H1 (cell line): Measurements from ENCODE around the gene GPRIN3. TPM values are rescaled to one million over a fixed set of nuclear protein-coding genes. Genes with fewer than 3 reads are reported as not detected.

Experiments used
- CTCF ChIA-PET: fragments of 300-600 bp; sonication (Branson Sonifier 250); formaldehyde crosslinking; loops from one replicate; lab custom pipeline; 2021; ENCODE audit not compliant: partially characterized antibody; lab: Charles Lee
- POLR2A ChIA-PET: fragments of 300-600 bp; sonication (Branson Sonifier 250); formaldehyde crosslinking; loops from one replicate; lab custom pipeline; 2021; ENCODE audit warnings: inconsistent platforms; ENCODE audit not compliant: partially characterized antibody; lab: Charles Lee
- DNase-seq, 2 experiments: peaks; one replicate each; pipeline versions ENCODE4 v3.0.0 to v3.0.0-alpha.2; 2010 to 2022; ENCODE audit warnings: low spot score in 2 of 2, low read depth in 1 of 2, mixed read lengths in 1 of 2
- FAIRE-seq: peaks from 2 replicates; lab custom pipeline; 2011; peaks lifted over from hg19 to GRCh38; lab: Jason Lieb, UNC
- H2AFZ ChIP-seq: 2 replicates; pipeline ENCODE4 v1.8.1; 2012; ENCODE audit warnings: low read length, inconsistent platforms
- H2AK5ac ChIP-seq: 2 replicates; pipeline ENCODE4 v1.6.1; 2013; ENCODE audit warnings: low read depth, low read length
- H2BK120ac ChIP-seq: replicated peaks from 2 replicates; pipeline ENCODE3; 2013; ENCODE audit warnings: low read depth, low read length, inconsistent platforms
- H2BK12ac ChIP-seq: 2 replicates; pipeline ENCODE4 v1.6.1; 2013; ENCODE audit warnings: low read depth, low read length
- H2BK15ac ChIP-seq: 2 replicates; pipeline ENCODE4 v1.6.1; 2013; ENCODE audit warnings: low read length
- H2BK20ac ChIP-seq: 2 replicates; pipeline ENCODE4 v1.6.1; 2013; ENCODE audit warnings: low read length
- H2BK5ac ChIP-seq: 2 replicates; pipeline ENCODE4 v1.6.1; 2013; ENCODE audit warnings: low read depth, low read length
- H3K14ac ChIP-seq: 2 replicates; pipeline ENCODE4 v1.6.1; 2013; ENCODE audit warnings: inconsistent platforms; ENCODE audit not compliant: insufficient read length
- H3K18ac ChIP-seq: 2 replicates; pipeline ENCODE4 v1.6.1; 2013; ENCODE audit warnings: low read length; ENCODE audit errors: extremely low read depth
- H3K23ac ChIP-seq: 2 replicates; pipeline ENCODE4 v1.6.1; 2013; ENCODE audit warnings: inconsistent platforms; ENCODE audit not compliant: insufficient read length
- H3K23me2 ChIP-seq: 2 replicates; pipeline ENCODE4 v1.6.1; 2013; ENCODE audit warnings: low read depth, low read length
- H3K27ac ChIP-seq: 2 replicates; pipeline ENCODE4 v1.6.1; 2011; ENCODE audit warnings: low read depth, low read length, inconsistent platforms
- H3K27me3 ChIP-seq, 4 experiments: replicated peaks in 1 of 4; 1 replicate in 1 of 4; 2 replicates in 3 of 4; pipeline versions ENCODE4 v1.6.1 to v1.8.1; 2011 to 2013; ENCODE audit warnings: low read length in 3 of 4, mild to moderate bottlenecking in 3 of 4, inconsistent platforms in 2 of 4, mixed read lengths in 2 of 4, moderate library complexity in 1 of 4; ENCODE audit not compliant: control insufficient read depth in 3 of 4, insufficient read depth in 3 of 4; ENCODE audit errors: extremely low read depth in 1 of 4
- H3K36me3 ChIP-seq, 4 experiments: 2 replicates each; pipeline versions ENCODE4 v1.6.1 to v1.8.1; 2011 to 2013; ENCODE audit warnings: mild to moderate bottlenecking in 4 of 4, low read length in 3 of 4, moderate library complexity in 2 of 4, control low read depth in 1 of 4, inconsistent platforms in 1 of 4; ENCODE audit not compliant: insufficient read depth in 4 of 4, control insufficient read depth in 2 of 4
- H3K4ac ChIP-seq: replicated peaks from 2 replicates; pipeline ENCODE3; 2013; ENCODE audit warnings: low read length, low read depth, mixed read lengths, inconsistent platforms; ENCODE audit not compliant: insufficient read length
- H3K4me1 ChIP-seq, 4 experiments: replicated peaks in 1 of 4; 1 replicate in 1 of 4; 2 replicates in 3 of 4; pipeline versions ENCODE4 v1.6.1 to v1.8.1; 2011 to 2013; ENCODE audit warnings: low read length in 3 of 4, inconsistent platforms in 2 of 4, mixed read lengths in 1 of 4; ENCODE audit not compliant: insufficient read depth in 4 of 4, control insufficient read depth in 3 of 4
- H3K4me2 ChIP-seq, 2 experiments: 2 replicates each; pipeline versions ENCODE4 v1.6.1 to v1.8.1; 2011 to 2013; ENCODE audit warnings: low read depth in 2 of 2, low read length in 2 of 2, control low read depth in 1 of 2, inconsistent platforms in 1 of 2, mild to moderate bottlenecking in 1 of 2; ENCODE audit not compliant: insufficient read depth in 1 of 2
- H3K4me3 ChIP-seq, 4 experiments: fragments of 200-600, 300-600 bp in 1 of 4; sonication (generic), shearing (Covaris generic), sonication (Bioruptor Twin) in 1 of 4; 2 replicates each; pipeline versions ENCODE4 v1.5.1 to v1.8.1; 2011 to 2016; ENCODE audit warnings: low read length in 4 of 4, low read depth in 3 of 4, control low read depth in 2 of 4, inconsistent platforms in 2 of 4, mild to moderate bottlenecking in 2 of 4, mixed read lengths in 1 of 4, moderate library complexity in 1 of 4; ENCODE audit not compliant: insufficient read depth in 2 of 4; ENCODE audit errors: extremely low read depth in 1 of 4
- H3K56ac ChIP-seq: replicated peaks from 2 replicates; pipeline ENCODE3; 2013; ENCODE audit warnings: low read depth, mild to moderate bottlenecking, mixed read lengths, low read length, inconsistent platforms; ENCODE audit not compliant: insufficient read length
- H3K79me1 ChIP-seq: 2 replicates; pipeline ENCODE4 v1.6.1; 2013; ENCODE audit warnings: low read depth, low read length, control low read depth
- H3K79me2 ChIP-seq, 2 experiments: 2 replicates each; pipeline versions ENCODE4 v1.6.1 to v1.8.1; 2012 to 2013; ENCODE audit warnings: low read length in 2 of 2, mild to moderate bottlenecking in 2 of 2, inconsistent platforms in 1 of 2; ENCODE audit not compliant: insufficient read depth in 2 of 2, control insufficient read depth in 1 of 2
- H3K9ac ChIP-seq, 4 experiments: replicated peaks in 1 of 4; 1 replicate in 1 of 4; 2 replicates in 3 of 4; pipeline versions ENCODE4 v1.6.1 to v1.8.1; 2011 to 2013; ENCODE audit warnings: low read depth in 3 of 4, low read length in 3 of 4, control low read depth in 2 of 4, mild to moderate bottlenecking in 2 of 4, moderate library complexity in 2 of 4, inconsistent platforms in 1 of 4; ENCODE audit errors: extremely low read depth in 1 of 4
- H3K9me3 ChIP-seq, 2 experiments: 2 replicates each; pipeline versions ENCODE4 v1.6.1 to v1.8.1; 2012 to 2013; ENCODE audit warnings: mild to moderate bottlenecking in 2 of 2, moderate library complexity in 2 of 2, control low read depth in 1 of 2, inconsistent platforms in 1 of 2, low read depth in 1 of 2, low read length in 1 of 2, mixed read lengths in 1 of 2; ENCODE audit not compliant: insufficient read depth in 2 of 2
- H4K20me1 ChIP-seq, 2 experiments: replicated peaks in 1 of 2; 2 replicates each; pipeline versions ENCODE3 to v1.8.1; 2011 to 2013; ENCODE audit warnings: inconsistent platforms in 2 of 2, low read length in 2 of 2, mild to moderate bottlenecking in 1 of 2; ENCODE audit not compliant: insufficient read depth in 2 of 2, control insufficient read depth in 1 of 2
- H4K5ac ChIP-seq: 2 replicates; pipeline ENCODE4 v1.6.1; 2013; ENCODE audit warnings: low read length, low read depth, mixed read lengths, inconsistent platforms; ENCODE audit not compliant: insufficient read length
- H4K8ac ChIP-seq: 2 replicates; pipeline ENCODE4 v1.8.0; 2013; ENCODE audit warnings: mild to moderate bottlenecking, moderate library complexity, low read length, inconsistent platforms; ENCODE audit not compliant: insufficient read depth; ENCODE audit errors: extremely low read depth
- H4K91ac ChIP-seq: replicated peaks from 2 replicates; pipeline ENCODE3; 2013; ENCODE audit warnings: low read length, mixed read lengths, inconsistent platforms; ENCODE audit not compliant: insufficient read length
- BCL11A ChIP-seq, 2 experiments: IDR thresholded peaks; one replicate each; pipeline ENCODE4 v1.6.1; 2011; ENCODE audit warnings: low read depth in 2 of 2, low read length in 2 of 2, mild to moderate bottlenecking in 2 of 2
- CBX8 ChIP-seq: fragments of 300-800, 300-1000 bp; sonication (generic); IDR thresholded peaks from 2 replicates; pipeline ENCODE4 v1.7.1; 2016; ENCODE audit warnings: low read depth, low read length, borderline replicate concordance
- CHD2 ChIP-seq: IDR thresholded peaks from 2 replicates; pipeline ENCODE4 v1.6.1; 2012; ENCODE audit warnings: low read length, improper control_type of control experiment
- POU5F1 ChIP-seq: IDR thresholded peaks from 2 replicates; pipeline ENCODE4 v1.6.1; 2011; ENCODE audit warnings: low read depth, mild to moderate bottlenecking, low read length, moderate library complexity
- SAP30 ChIP-seq: fragments of 300-600 bp; sonication (generic); IDR thresholded peaks from 2 replicates; pipeline ENCODE4 v1.7.1; 2012; ENCODE audit warnings: low read length, moderate library complexity, mild to moderate bottlenecking, inconsistent platforms; ENCODE audit not compliant: insufficient read depth, insufficient replicate concordance
- SP4 ChIP-seq: IDR thresholded peaks from 2 replicates; pipeline ENCODE4 v1.6.1; 2012; ENCODE audit warnings: low read length, inconsistent platforms
- WGBS, 2 experiments: shearing (Covaris generic) in 1 of 2; methylation state at CpG; one replicate each; pipeline versions ENCODE4 v1.1.6 to v1.1.7; 2013 to 2015; ENCODE audit warnings: low lambda C conversion rate in 2 of 2, mixed read lengths in 2 of 2, inconsistent platforms in 1 of 2, low coverage in 1 of 2, missing lambda C conversion rate in 1 of 2; ENCODE audit not compliant: insufficient replicate concordance in 2 of 2, insufficient coverage in 1 of 2, insufficient read length in 1 of 2; ENCODE audit errors: extremely low coverage in 1 of 2, missing lambda C conversion rate in 1 of 2; 5-methylcytosine and 5-hydroxymethylcytosine counted together
- polyA plus RNA-seq, 7 experiments: library from polyadenylated mRNA; depleted of rRNA in 3 of 7; stranded (reverse) in 5 of 7; unstranded in 2 of 7; fragments of >200 nt in 5 of 7; fragments of 200-250 nt in 2 of 7; gene quantifications; 1 replicate in 5 of 7; 2 replicates in 1 of 7; 4 replicates in 1 of 7; pipeline versions ENCODE4 v1.2.1 to v1.2.3, GENCODE V29; 2011 to 2013; ENCODE audit warnings: missing spikeins in 2 of 7, mixed read lengths in 2 of 7
- total RNA-seq: library from RNA; stranded (reverse); fragmentation: NEBNext Ultra II Directional; extraction: Animal tissue kit (Norgen Biotek cat#: 25700); gene quantifications from 2 replicates; pipeline ENCODE4 v1.2.1, GENCODE V29; 2021

Gene GPRIN3
- total and polyA plus RNA-seq, 2 of the 8 experiments (the other 6 are each of a cell fraction or from before 2014, with no cell fraction given): 0.17 to 1.4 TPM

DNA sequence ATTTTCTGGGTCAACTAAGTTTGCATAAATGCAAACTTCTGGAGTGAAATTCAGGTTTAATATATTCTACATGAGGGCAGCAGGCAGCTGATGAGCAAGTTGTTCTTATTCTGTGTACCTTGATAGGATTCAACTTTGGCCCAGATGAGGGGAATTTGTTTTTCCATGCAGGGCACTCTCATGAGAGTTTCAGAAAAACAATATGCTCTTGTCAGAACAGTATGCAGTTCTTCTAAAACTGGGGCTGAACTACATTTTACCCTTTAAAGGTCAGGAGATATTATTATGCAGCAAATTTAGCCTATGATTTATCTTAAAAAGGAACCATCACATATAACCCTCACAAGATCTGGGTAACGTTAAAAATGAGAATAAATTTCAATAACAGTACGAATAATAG lies 19.2 kb downstream of the GPRIN3 start:
- no peak overlapping the region for H3K9ac ChIP-seq
- H3K79me1 ChIP-seq: no peaks in the 10 kb centered on the region
- no peak overlapping the region for H2BK20ac ChIP-seq
- H3K27ac ChIP-seq: no peak overlapping the region
- no peaks in the 10 kb centered on the region for H3K23me2 ChIP-seq
- no peak for FAIRE-seq
- no peaks in the 10 kb centered on the region for H3K36me3 ChIP-seq
- H3K14ac ChIP-seq: no peak overlapping the region
- H4K8ac ChIP-seq: no peak overlapping the region
- no peaks in the 10 kb centered on the region; a peak in 1 of 7 replicates for H3K4me1 ChIP-seq
- no peak overlapping the region for H3K4me3 ChIP-seq
- H3K9me3 ChIP-seq: peaks cover 0 to 4% of the 10 kb centered on the region in 2 experiments; a peak in 1 of 4 replicates
- no peak overlapping the region for H2BK120ac ChIP-seq
- H2BK12ac ChIP-seq: no peak overlapping the region
- H4K91ac ChIP-seq: no peak overlapping the region
- no peak overlapping the region for H2BK15ac ChIP-seq
- no peak overlapping the region for H3K4ac ChIP-seq
- ChIA-PET CTCF (interaction anchor here (0.6 kb wide), 1 partner anchor 26 kb away, joined by 3 read pairs; no protein-coding TSS in a partner anchor), POLR2A (no interaction called here)
- H2BK5ac ChIP-seq: no peak overlapping the region
- no peak overlapping the region for H3K4me2 ChIP-seq
- no peak for DNase-seq
- H3K79me2 ChIP-seq: no peaks in the 10 kb centered on the region
- 86% methylated on average over 2 of the region's 2 CpGs; no CpG with 5 or more reads in 1 of the 2 experiments for WGBS, 2 experiments
- H4K5ac ChIP-seq: no peak overlapping the region
- no peak overlapping the region for H2AK5ac ChIP-seq
- H2AFZ ChIP-seq: no peak overlapping the region
- H3K23ac ChIP-seq: no peak overlapping the region
- no peaks in the 10 kb centered on the region for H4K20me1 ChIP-seq
- H3K27me3 ChIP-seq: no peaks in the 10 kb centered on the region
- H3K56ac ChIP-seq: no peak overlapping the region
- H3K18ac ChIP-seq: no peak overlapping the region
- TF ChIP-seq SAP30 (no peak), CHD2 (no peak), POU5F1 (no peak), CBX8 (no peak), BCL11A (IDR thresholded peaks at IDR 0.05; ENCODE audit: low read depth in 2 of 2, low read length in 2 of 2) (no peak), SP4 (no peak)
